Uterus (tissue), 4 donors: ENCODE data around the gene EFS. TPM values are rescaled to one million over a fixed set of nuclear protein-coding genes. Genes with fewer than 3 reads are reported as not detected.
"Not testable (repeated sequence)": the region's sequence is repeated elsewhere in the genome, so short reads cannot be mapped to it uniquely, and the experiment has no call there.

Experiments used
- DNase-seq, 2 donors: peaks; one replicate each; pipeline ENCODE4 v3.0.0-alpha.2; 2019 to 2020
- H3K27ac ChIP-seq, 2 donors: fragments of 200-600 bp; sonication (generic); 1 replicate in 1 of 2; 2 replicates in 1 of 2; pipeline ENCODE4 v1.5.1; 2016 to 2018
- H3K27me3 ChIP-seq, 2 donors: fragments of 200-600 bp; sonication (generic); one replicate each; pipeline ENCODE4 v1.5.1; 2018 to 2019; ENCODE audit warnings: control low read depth in 1 of 2
- H3K36me3 ChIP-seq, 2 donors: fragments of 200-600 bp; sonication (generic); one replicate each; pipeline ENCODE4 v1.5.1; 2019; ENCODE audit warnings: control low read depth in 1 of 2
- H3K4me1 ChIP-seq, 2 donors: fragments of 200-600 bp; sonication (generic); one replicate each; pipeline ENCODE4 v1.5.1; 2018 to 2019; ENCODE audit warnings: control low read depth in 1 of 2
- H3K4me3 ChIP-seq, 2 donors: fragments of 200-600 bp; sonication (generic); 1 replicate in 1 of 2; 2 replicates in 1 of 2; pipeline ENCODE4 v1.5.1; 2018 to 2019; ENCODE audit warnings: mild to moderate bottlenecking in 1 of 2
- H3K9me3 ChIP-seq, 2 donors: fragments of 200-600 bp; sonication (generic); one replicate each; pipeline ENCODE4 v1.5.1; 2019; ENCODE audit warnings: control low read depth in 1 of 2
- CTCF ChIP-seq, 4 experiments: fragments of 200-600 bp in 2 of 4; fragments of 450-650 bp in 2 of 4; sonication (generic) in 2 of 4; IDR thresholded peaks; one replicate each; pipeline ENCODE4 v1.5.1; 2016 to 2019; ENCODE audit warnings: antibody characterized with exemption in 4 of 4, mild to moderate bottlenecking in 2 of 4, moderate library complexity in 1 of 4
- POLR2A ChIP-seq, 2 donors: fragments of 450-650 bp; IDR thresholded peaks; one replicate each; pipeline ENCODE4 v1.6.1; 2016; ENCODE audit warnings: antibody characterized with exemption in 2 of 2, mild to moderate bottlenecking in 1 of 2, moderate library complexity in 1 of 2
- intact Hi-C: fragments of 100-400 bp; cut with DNase I; formaldehyde crosslinking; loops from one replicate; pipeline ENCODE4 v1.15.1; 2023; ENCODE audit warnings: low total_unique reads
- total RNA-seq, 4 donors: library from RNA; depleted of rRNA in 3 of 4; stranded (reverse); fragments of >200 nt in 3 of 4; gene quantifications; one replicate each; pipeline versions ENCODE4 v1.1.0 to v1.2.4, GENCODE V29; 2014 to 2023
- donor health status: DM: yes; HTN: yes; CAD: no.

EFS gene
- total RNA-seq, 4 donors from 2014 or later = 4.1 to 42.4 (median 21.7) TPM

DNA sequence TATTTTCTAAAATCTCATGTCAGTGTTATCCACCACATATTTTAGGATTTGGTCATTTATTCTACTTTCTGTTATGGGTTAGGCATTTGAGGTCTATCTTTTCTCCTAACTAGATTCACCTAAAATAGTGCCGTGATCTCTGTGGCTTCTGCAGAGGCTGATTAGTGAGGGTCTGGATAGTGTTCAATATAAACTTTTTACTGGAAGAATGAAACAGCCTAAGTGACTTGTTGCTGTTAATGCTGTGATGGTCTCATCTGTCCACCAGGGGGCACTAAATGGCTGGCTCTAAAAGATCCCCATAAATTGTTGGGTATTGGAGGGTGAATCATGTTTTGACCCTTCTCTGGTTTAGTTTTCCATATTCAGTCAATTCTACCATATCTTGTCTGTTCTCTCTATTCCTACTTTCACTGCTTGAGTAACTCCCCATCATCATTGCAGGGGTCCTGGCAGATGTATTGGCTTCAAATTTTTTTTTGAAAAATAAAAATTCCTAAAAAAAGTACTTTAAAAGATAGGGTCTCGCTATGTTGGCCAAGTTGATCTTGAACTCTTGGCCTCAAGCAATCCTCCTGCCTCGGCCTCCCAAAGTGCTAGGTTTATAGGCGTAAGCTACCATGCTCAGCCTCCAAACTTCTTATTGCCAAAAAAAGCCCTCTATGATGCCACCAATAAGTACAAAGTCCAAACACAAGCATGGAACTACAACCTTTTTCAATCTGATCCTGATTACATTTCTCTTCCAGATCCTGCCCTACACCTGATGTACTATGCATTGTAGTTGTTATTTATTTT is 36.8 kb downstream of the EFS start:
- DNase-seq = peak; percentile 66 to 83
- Histone ChIP-seq H3K27ac (no peak overlapping the region), H3K9me3 (no peaks in the 10 kb centered on the region), H3K36me3 (no peaks in the 10 kb centered on the region), H3K4me3 (no peak overlapping the region), H3K4me1 (peaks cover under 1 to 8% of the 10 kb centered on the region in 2 donors), H3K27me3 (no peaks in the 10 kb centered on the region)
- TF ChIP-seq CTCF (IDR thresholded peaks at IDR 0.05) = peak; percentile 81 to 86 (median 84)
- no peak for TF ChIP-seq POLR2A (IDR thresholded peaks at IDR 0.05)
- intact Hi-C loops = loop anchor here (5.0 kb wide), 1 partner anchor 49 kb away; the partner anchor contains the start of gene CMTM5

DNA sequence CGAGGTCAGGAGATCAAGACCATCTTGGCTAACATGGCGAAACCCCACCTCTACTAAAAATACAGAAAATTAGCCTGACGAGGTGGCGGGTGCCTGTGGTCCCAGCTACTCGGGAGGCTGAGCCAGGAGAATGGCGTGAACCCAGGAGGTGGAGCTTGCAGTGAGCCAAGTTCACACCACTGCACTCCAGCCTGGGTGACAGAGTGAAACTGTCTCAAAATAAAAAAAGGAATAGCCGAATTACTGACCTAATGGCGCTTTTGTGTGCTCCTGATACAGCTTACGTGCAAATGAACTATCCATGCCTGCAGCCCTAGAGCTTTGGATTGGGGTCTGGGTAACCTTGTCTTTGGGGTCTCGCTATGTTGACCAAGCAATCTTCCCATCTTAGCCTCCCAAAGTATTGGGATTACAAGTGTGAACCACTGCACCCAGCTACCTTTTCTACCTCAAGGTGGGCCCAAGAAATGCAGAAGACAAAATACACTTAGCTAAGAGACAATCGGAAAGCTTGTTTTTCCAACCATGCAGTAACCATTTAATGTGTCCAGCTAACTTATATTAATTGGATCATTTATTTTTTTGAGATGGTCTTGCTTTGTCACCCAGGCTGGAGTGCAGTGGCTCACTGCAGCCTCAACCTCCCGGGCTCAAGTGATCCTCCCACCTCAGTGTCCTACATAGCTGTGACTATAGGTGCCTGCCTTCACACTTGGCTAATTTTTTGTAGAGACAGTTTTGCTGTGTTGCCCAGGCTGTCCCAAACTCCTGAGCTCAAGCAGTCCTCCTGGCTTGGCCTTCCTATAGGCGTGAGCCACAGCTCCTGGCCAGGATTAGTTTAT is 38.3 kb downstream of the EFS start:
- Histone ChIP-seq H3K36me3 (no peaks in the 10 kb centered on the region), H3K27me3 (no peaks in the 10 kb centered on the region), H3K4me1 (peaks cover 6 to 14% of the 10 kb centered on the region in 2 donors), H3K4me3 (no peak overlapping the region), H3K9me3 (no peaks in the 10 kb centered on the region), H3K27ac (no peak overlapping the region)
- DNase-seq = no peak
- TF ChIP-seq CTCF (IDR thresholded peaks at IDR 0.05) = no peak
- no peak for TF ChIP-seq POLR2A (IDR thresholded peaks at IDR 0.05)
- intact Hi-C loops = loop anchor here (5.0 kb wide), 1 partner anchor 51 kb away; the partner anchor contains the start of gene CMTM5

GRCh38 chr14:23325746-23326145 is 39.2 kb downstream of the EFS start:
- not testable (repeated sequence) for H3K27ac ChIP-seq, H3K9me3 ChIP-seq, H3K4me3 ChIP-seq, H3K36me3 ChIP-seq, H3K27me3 ChIP-seq, DNase-seq
- intact Hi-C loops = loop anchor here (5.0 kb wide), 1 partner anchor 52 kb away; the partner anchor contains the start of gene CMTM5
- peaks cover 6 to 14% of the 10 kb centered on the region in 2 donors for H3K4me1 ChIP-seq

GRCh38 chr14:23324993-23325392 is 40.0 kb downstream of the EFS start:
- Histone ChIP-seq H3K4me3 (no peak overlapping the region), H3K9me3 (no peaks in the 10 kb centered on the region), H3K4me1 (peaks cover 6 to 14% of the 10 kb centered on the region in 2 donors), H3K27me3 (no peaks in the 10 kb centered on the region), H3K36me3 (no peaks in the 10 kb centered on the region), H3K27ac (no peak overlapping the region)
- intact Hi-C loops = loop anchor here (5.0 kb wide), 1 partner anchor 52 kb away; the partner anchor contains the start of gene CMTM5
- no peak for TF ChIP-seq CTCF (IDR thresholded peaks at IDR 0.05)
- TF ChIP-seq POLR2A (IDR thresholded peaks at IDR 0.05) = no peak
- DNase-seq = no peak

GRCh38 chr14:23324455-23324846 is 40.5 kb downstream of the EFS start:
- peak overlapping the region in 1 of 2 donors; percentile 25 for H3K27ac ChIP-seq
- H3K4me3 ChIP-seq = no peak overlapping the region
- H3K27me3 ChIP-seq = no peaks in the 10 kb centered on the region
- no peak for TF ChIP-seq POLR2A (IDR thresholded peaks at IDR 0.05)
- no peak for TF ChIP-seq CTCF (IDR thresholded peaks at IDR 0.05)
- no peaks in the 10 kb centered on the region for H3K9me3 ChIP-seq
- intact Hi-C loops = no loop called here
- no peak for DNase-seq
- H3K36me3 ChIP-seq = no peaks in the 10 kb centered on the region
- H3K4me1 ChIP-seq = peaks cover 6 to 14% of the 10 kb centered on the region in 2 donors
